HG03025 (cell line): ENCODE measurements around the gene CTU2.

ENCODE experiments used
- ATAC-seq: cut with Tn5 transposase; IDR thresholded peaks from one replicate; pipeline ENCODE4 v1.9.1; 2021; ENCODE audit warnings: mild to moderate bottlenecking, moderate library complexity; ENCODE audit not compliant: unreplicated experiment, low FRiP score

CTU2 gene

GRCh38 chr16:88695753-88696152 lies 10.6 kb upstream of the CTU2 start:
- no peak for ATAC-seq

- ATAC-seq: no peak
These were observed 9.9 kb upstream of the CTU2 start for GRCh38 chr16:88696441-88696840.

- no peak for ATAC-seq
These were observed 9.0 kb upstream of the CTU2 start for GRCh38 chr16:88697116-88697830.

GRCh38 chr16:88697831-88698615 lies 8.3 kb upstream of the CTU2 start:
- no peak for ATAC-seq

- ATAC-seq: no peak
These were observed 7.7 kb upstream of the CTU2 start for GRCh38 chr16:88698646-88699045.

- ATAC-seq: no peak
These were observed 7.1 kb upstream of the CTU2 start for GRCh38 chr16:88699180-88699579.

- no peak for ATAC-seq
These were observed 6.0 kb upstream of the CTU2 start for GRCh38 chr16:88700322-88700635.

GRCh38 chr16:88700636-88701482 lies 5.4 kb upstream of the CTU2 start:
- peak; percentile 49 for ATAC-seq

GRCh38 chr16:88701581-88702370 lies 4.5 kb upstream of the CTU2 start:
- no peak for ATAC-seq

GRCh38 chr16:88702371-88703210 lies 3.7 kb upstream of the CTU2 start:
- ATAC-seq: no peak

GRCh38 chr16:88703486-88704309 lies 2.6 kb upstream of the CTU2 start:
- ATAC-seq: no peak

GRCh38 chr16:88705076-88705684 lies 1.1 kb upstream of the CTU2 start:
- ATAC-seq: no peak

GRCh38 chr16:88705801-88706228 lies 488 bp upstream of the CTU2 start:
- ATAC-seq: peak; percentile 12

- no peak for ATAC-seq
These were observed 893 bp downstream of the CTU2 start for GRCh38 chr16:88706965-88707826.

- ATAC-seq: no peak
These were observed 4.3 kb downstream of the CTU2 start for GRCh38 chr16:88710556-88710955.

- ATAC-seq: no peak
These were observed 5.5 kb downstream of the CTU2 start for GRCh38 chr16:88711750-88712340.

GRCh38 chr16:88712362-88712979 lies 6.2 kb downstream of the CTU2 start:
- ATAC-seq: no peak
